ENCODE measurements around the gene SUCLG2. TPM values are rescaled to one million over a fixed set of nuclear protein-coding genes. Genes with fewer than 3 reads are reported as not detected.
A peak's percentile ranks its signal among the peaks of the same experiment; 100 is the strongest.
"Not testable (repeated sequence)": the region's sequence is repeated elsewhere in the genome, so short reads cannot be mapped to it uniquely, and the experiment has no call there.

SUCLG2 gene
- total and polyA plus RNA-seq, 9 donors, result 24.8 to 75.2 (median 40.1) TPM

DNA sequence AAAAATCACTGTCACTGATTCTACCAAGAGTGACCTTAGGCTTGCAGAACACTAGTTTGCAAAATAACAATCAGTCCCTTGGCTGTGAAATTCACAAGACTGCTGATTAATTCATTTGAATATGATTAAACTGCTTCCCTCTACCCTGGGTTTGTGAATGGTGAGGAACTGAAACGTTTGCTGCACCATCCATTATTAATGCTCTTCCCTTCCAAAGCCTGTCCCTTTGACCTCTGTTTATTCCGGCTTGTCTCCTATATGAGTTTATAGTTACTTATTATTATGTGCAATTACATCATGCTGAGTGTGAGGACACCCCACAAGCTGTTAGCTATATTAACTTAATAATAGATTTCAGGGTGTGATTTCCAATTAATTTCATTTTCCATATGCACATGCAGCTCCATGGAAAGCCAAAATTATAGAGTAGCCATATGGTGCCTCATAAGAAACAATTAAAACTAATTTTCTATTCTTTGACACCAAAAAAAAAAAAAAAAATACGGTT, 96.5 kb downstream of the SUCLG2 start:
- H3K4me3 ChIP-seq, result no peak overlapping the region
- DNase-seq, result no peak
- H3K36me3 ChIP-seq, result no peaks in the 10 kb centered on the region
- no peaks in the 10 kb centered on the region for H3K9me3 ChIP-seq
- no peaks in the 10 kb centered on the region for H3K27me3 ChIP-seq
- H3K4me1 ChIP-seq (ENCODE audit: insufficient read depth), result no peaks in the 10 kb centered on the region
- intact Hi-C loops (cut with DNase I), result no loop called here
- WGBS, 3 donors, result 77 to 85% (median 85%) methylated on average over 3 of the region's 3 CpGs
- TF ChIP-seq POLR2A (IDR thresholded peaks at IDR 0.05) (no peak), EP300 (IDR thresholded peaks at IDR 0.05) (no peak)
- TF ChIP-seq, protein P1, sequence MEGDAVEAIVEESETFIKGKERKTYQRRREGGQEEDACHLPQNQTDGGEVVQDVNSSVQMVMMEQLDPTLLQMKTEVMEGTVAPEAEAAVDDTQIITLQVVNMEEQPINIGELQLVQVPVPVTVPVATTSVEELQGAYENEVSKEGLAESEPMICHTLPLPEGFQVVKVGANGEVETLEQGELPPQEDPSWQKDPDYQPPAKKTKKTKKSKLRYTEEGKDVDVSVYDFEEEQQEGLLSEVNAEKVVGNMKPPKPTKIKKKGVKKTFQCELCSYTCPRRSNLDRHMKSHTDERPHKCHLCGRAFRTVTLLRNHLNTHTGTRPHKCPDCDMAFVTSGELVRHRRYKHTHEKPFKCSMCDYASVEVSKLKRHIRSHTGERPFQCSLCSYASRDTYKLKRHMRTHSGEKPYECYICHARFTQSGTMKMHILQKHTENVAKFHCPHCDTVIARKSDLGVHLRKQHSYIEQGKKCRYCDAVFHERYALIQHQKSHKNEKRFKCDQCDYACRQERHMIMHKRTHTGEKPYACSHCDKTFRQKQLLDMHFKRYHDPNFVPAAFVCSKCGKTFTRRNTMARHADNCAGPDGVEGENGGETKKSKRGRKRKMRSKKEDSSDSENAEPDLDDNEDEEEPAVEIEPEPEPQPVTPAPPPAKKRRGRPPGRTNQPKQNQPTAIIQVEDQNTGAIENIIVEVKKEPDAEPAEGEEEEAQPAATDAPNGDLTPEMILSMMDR (IDR thresholded peaks at IDR 0.05), result no peak
- H3K27ac ChIP-seq, result no peak overlapping the region

- no peak overlapping the region for H3K4me3 ChIP-seq
- peak in 4 of 5 donors; percentile 14 to 37 (median 21) for DNase-seq
- WGBS, 3 donors, result 10 to 24% (median 12%) methylated on average over 6 of the region's 6 CpGs
- no peak overlapping the region for H3K27ac ChIP-seq
- no peaks in the 10 kb centered on the region for H3K27me3 ChIP-seq
- intact Hi-C loops (cut with DNase I), result no loop called here
- TF ChIP-seq, protein P1 (IDR thresholded peaks at IDR 0.05), result no peak
- no peak for TF ChIP-seq EP300 (IDR thresholded peaks at IDR 0.05)
- no peak for TF ChIP-seq POLR2A (IDR thresholded peaks at IDR 0.05)
- H3K9me3 ChIP-seq, result no peaks in the 10 kb centered on the region
- H3K36me3 ChIP-seq, result no peaks in the 10 kb centered on the region
- H3K4me1 ChIP-seq (ENCODE audit: insufficient read depth), result peaks cover 6% of the 10 kb centered on the region
Observed at GRCh38 chr3:67551361-67552016, 102.9 kb downstream of the SUCLG2 start.

- H3K4me3 ChIP-seq, result no peak overlapping the region
- H3K9me3 ChIP-seq, result no peaks in the 10 kb centered on the region
- H3K36me3 ChIP-seq, result no peaks in the 10 kb centered on the region
- no peaks in the 10 kb centered on the region for H3K27me3 ChIP-seq
- DNase-seq, result no peak
- peaks cover 6% of the 10 kb centered on the region for H3K4me1 ChIP-seq (ENCODE audit: insufficient read depth)
- intact Hi-C loops (cut with DNase I), result no loop called here
- WGBS, 3 donors, result 72 to 85% (median 79%) methylated on average over 7 of the region's 7 CpGs
- no peak for TF ChIP-seq EP300 (IDR thresholded peaks at IDR 0.05)
- no peak for TF ChIP-seq POLR2A (IDR thresholded peaks at IDR 0.05)
- TF ChIP-seq, protein P1 (IDR thresholded peaks at IDR 0.05), result no peak
- no peak overlapping the region for H3K27ac ChIP-seq
Observed at GRCh38 chr3:67550541-67550940, 103.9 kb downstream of the SUCLG2 start.

DNA sequence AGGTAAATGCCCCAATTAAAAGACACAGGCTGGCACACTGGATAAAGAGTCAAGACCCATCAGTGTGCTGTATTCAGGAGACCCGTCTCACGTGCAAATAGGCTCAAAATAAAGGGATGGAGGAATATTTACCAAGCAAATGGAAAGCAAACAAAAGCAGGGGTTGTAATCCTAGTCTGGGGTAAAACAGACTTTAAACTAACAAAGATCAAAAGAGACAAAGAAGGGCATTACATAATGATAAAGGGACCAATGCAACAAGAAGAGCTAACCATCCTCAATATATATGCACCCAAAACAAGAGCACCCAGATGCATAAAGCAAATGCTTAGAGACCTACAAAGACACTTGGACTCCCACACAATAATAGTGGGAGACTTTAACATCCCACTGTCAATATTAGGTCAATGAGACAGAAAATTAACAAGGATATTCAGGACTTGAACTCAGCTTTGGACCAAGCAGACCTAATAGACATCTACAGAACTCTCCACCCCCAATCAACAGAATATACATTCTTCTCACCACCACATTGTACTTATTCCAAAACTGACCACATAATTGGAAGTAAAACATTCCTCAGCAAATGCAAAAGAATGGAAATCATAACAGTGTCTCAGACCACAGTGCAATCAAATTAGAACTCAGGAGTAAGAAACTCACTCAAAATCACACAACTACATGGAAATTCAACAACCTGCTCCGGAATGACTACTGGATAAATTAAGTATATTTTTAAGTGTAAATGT, 111.7 kb downstream of the SUCLG2 start:
- H3K36me3 ChIP-seq; H3K9me3 ChIP-seq; H3K27ac ChIP-seq; H3K4me3 ChIP-seq; intact Hi-C loops (cut with DNase I); DNase-seq; H3K4me1 ChIP-seq (ENCODE audit: insufficient read depth); H3K27me3 ChIP-seq: not testable (repeated sequence)
- WGBS, 3 donors, result 96 to 100% (median 98%) methylated on average over 3 of the region's 3 CpGs
